Type B pancreatic cell (in vitro differentiated cells): Measurements from ENCODE around the gene KRTAP1-3. TPM values are rescaled to one million over a fixed set of nuclear protein-coding genes. Genes with fewer than 3 reads are reported as not detected.

Experiments used
- DNase-seq: peaks from one replicate; pipeline ENCODE4 v3.0.0; 2021; ENCODE audit warnings: mixed read lengths; ENCODE audit not compliant: unreplicated experiment; ENCODE audit errors: extremely low spot score
- H3K27ac Mint-ChIP-seq: 2 replicates; pipeline ENCODE4 v1.8.0; 2021; ENCODE audit warnings: mild to moderate bottlenecking, mixed read lengths
- H3K27me3 Mint-ChIP-seq: 2 replicates; pipeline ENCODE4 v1.8.0; 2021; ENCODE audit warnings: mixed read lengths
- H3K36me3 Mint-ChIP-seq: 2 replicates; pipeline ENCODE4 v1.8.0; 2021; ENCODE audit warnings: mixed read lengths
- H3K4me1 Mint-ChIP-seq: one replicate; pipeline ENCODE4 v1.8.0; 2021; ENCODE audit warnings: mixed read lengths; ENCODE audit not compliant: unreplicated experiment
- H3K4me3 Mint-ChIP-seq: 2 replicates; pipeline ENCODE4 v1.8.0; 2021; ENCODE audit warnings: mild to moderate bottlenecking, mixed read lengths
- H3K9me3 Mint-ChIP-seq: 2 replicates; pipeline ENCODE4 v1.8.0; 2021; ENCODE audit warnings: mixed read lengths
- CTCF ChIP-seq: fragments of 200-600 bp; sonication (generic); conservative IDR thresholded peaks from 2 replicates; pipeline ENCODE4 v1.5.0; 2021; ENCODE audit warnings: antibody characterized with exemption, mild to moderate bottlenecking
- total RNA-seq: library from RNA; stranded (reverse); gene quantifications from 2 replicates; pipeline ENCODE4 v1.2.1, GENCODE V29; 2021; ENCODE audit warnings: low replicate concordance

Gene KRTAP1-3
- total RNA-seq, 1 donor from 2014 or later: not detected

DNA sequence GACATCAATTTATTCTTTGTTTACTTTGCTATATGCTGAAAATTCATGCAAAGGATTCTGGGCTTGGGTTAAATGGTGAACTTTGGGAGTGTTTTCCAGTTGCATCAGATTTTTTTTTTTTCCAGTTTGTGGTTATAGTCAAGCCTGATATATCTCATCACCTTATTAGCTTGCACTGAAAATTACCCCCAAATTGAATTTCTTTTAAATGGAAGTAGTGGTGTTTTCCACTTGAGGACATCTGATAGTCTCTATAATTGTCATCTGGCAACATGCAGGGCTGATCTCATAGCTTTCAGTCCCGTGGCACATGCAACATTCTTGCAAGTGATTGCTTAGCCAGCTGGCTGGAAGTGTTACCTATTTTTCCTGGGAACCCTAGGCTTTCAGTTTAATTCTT lies 21.1 kb downstream of the KRTAP1-3 start:
- Mint-ChIP-seq H3K4me3 (no peak overlapping the region), H3K9me3 (no peaks in the 10 kb centered on the region), H3K27ac (no peak overlapping the region), H3K4me1 (peaks cover 17% of the 10 kb centered on the region), H3K27me3 (no peaks in the 10 kb centered on the region), H3K36me3 (no peaks in the 10 kb centered on the region)
- TF ChIP-seq CTCF: no peak
- no peak for DNase-seq

DNA sequence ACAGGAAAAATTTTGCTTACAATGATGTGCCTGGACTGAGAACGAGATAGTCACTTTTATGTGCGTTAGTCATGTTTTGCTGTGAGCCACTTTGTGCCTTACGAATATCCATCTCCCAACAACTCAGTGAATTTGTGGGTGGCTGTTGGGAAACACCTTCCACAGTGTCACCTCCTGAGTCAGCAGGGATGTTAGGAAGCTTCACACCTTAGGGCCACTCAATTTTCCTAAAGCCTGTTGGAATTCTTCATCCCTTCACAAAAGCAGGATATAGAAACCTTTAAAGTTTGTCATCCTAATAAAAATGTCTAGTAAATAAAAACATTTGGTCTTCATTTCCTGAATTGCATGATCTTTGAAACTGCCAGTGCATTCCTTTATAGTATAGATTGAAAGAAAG lies 21.5 kb downstream of the KRTAP1-3 start:
- no peak for TF ChIP-seq CTCF
- Mint-ChIP-seq H3K4me3 (no peak overlapping the region), H3K9me3 (no peaks in the 10 kb centered on the region), H3K27me3 (no peaks in the 10 kb centered on the region), H3K36me3 (no peaks in the 10 kb centered on the region), H3K4me1 (peaks cover 18% of the 10 kb centered on the region), H3K27ac (no peak overlapping the region)
- no peak for DNase-seq

GRCh38 chr17:41012326-41013120 lies 22.2 kb downstream of the KRTAP1-3 start:
- H3K4me3 Mint-ChIP-seq: no peak overlapping the region
- no peak for TF ChIP-seq CTCF
- H3K36me3 Mint-ChIP-seq: no peaks in the 10 kb centered on the region
- no peaks in the 10 kb centered on the region for H3K27me3 Mint-ChIP-seq
- DNase-seq: no peak
- peaks cover 18% of the 10 kb centered on the region for H3K4me1 Mint-ChIP-seq
- no peak overlapping the region for H3K27ac Mint-ChIP-seq
- H3K9me3 Mint-ChIP-seq: no peaks in the 10 kb centered on the region

DNA sequence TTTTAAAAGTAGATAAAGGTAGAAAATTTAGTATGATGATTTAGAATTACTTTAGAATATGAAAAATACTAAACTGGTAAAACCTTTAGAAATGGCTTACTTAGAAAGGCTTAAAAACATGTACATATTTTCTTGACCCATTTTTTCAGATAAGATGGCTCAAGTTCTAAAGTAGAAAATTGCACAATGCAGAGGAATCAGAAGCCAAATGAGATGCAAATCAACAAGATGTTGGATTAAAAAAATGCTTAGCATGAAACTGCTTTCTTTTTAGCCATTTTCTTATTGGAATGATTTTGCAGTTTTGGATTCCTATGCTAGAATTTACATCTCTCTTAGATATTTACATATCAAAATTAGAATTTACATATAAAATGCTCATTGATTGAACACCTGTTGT lies 24.2 kb downstream of the KRTAP1-3 start:
- TF ChIP-seq CTCF: no peak
- no peaks in the 10 kb centered on the region for H3K9me3 Mint-ChIP-seq
- no peak for DNase-seq
- no peak overlapping the region for H3K4me3 Mint-ChIP-seq
- H3K27ac Mint-ChIP-seq: no peak overlapping the region
- H3K36me3 Mint-ChIP-seq: no peaks in the 10 kb centered on the region
- no peaks in the 10 kb centered on the region for H3K27me3 Mint-ChIP-seq
- H3K4me1 Mint-ChIP-seq: peaks cover 21% of the 10 kb centered on the region

GRCh38 chr17:41009936-41010335 lies 24.7 kb downstream of the KRTAP1-3 start:
- H3K27ac Mint-ChIP-seq: no peak overlapping the region
- H3K4me3 Mint-ChIP-seq: no peak overlapping the region
- H3K4me1 Mint-ChIP-seq: peaks cover 21% of the 10 kb centered on the region
- TF ChIP-seq CTCF: no peak
- no peaks in the 10 kb centered on the region for H3K9me3 Mint-ChIP-seq
- no peaks in the 10 kb centered on the region for H3K27me3 Mint-ChIP-seq
- DNase-seq: no peak
- no peaks in the 10 kb centered on the region for H3K36me3 Mint-ChIP-seq
